SK-N-SH (cell line): ENCODE measurements around the gene SUMO1. TPM values are rescaled to one million over a fixed set of nuclear protein-coding genes. Genes with fewer than 3 reads are reported as not detected.

Experiments used
- CTCF ChIA-PET: fragments of 300-600, 350-600 bp; formaldehyde crosslinking; extraction: SDS; loops from one replicate; lab custom pipeline; 2021; lab: Yijun Ruan, JAX
- POLR2A ChIA-PET: fragments of 350-600 bp; sonication (Branson Sonifier 250); formaldehyde crosslinking; extraction: SDS; loops from one replicate; lab custom pipeline; 2020; ENCODE audit warnings: antibody characterized with exemption, inconsistent platforms; lab: Yijun Ruan, JAX
- DNase-seq: peaks from one replicate; pipeline ENCODE4 v3.0.0; 2012
- H2AFZ ChIP-seq: fragments of 200-600 bp; sonication (generic); 2 replicates; pipeline ENCODE4 v1.8.1; 2016; ENCODE audit warnings: antibody characterized with exemption, mild to moderate bottlenecking, low read depth
- H3F3A ChIP-seq: fragments of 200-600 bp; sonication (generic); replicated peaks from 2 replicates; pipeline ENCODE3; 2016; ENCODE audit warnings: antibody characterized with exemption, mild to moderate bottlenecking; ENCODE audit not compliant: insufficient read depth
- H3K27ac ChIP-seq, 2 experiments: fragments of 200-500 bp in 1 of 2; fragments of 200-600 bp in 1 of 2; sonication (Bioruptor generic) in 1 of 2; sonication (generic), shearing (Covaris generic) in 1 of 2; 2 replicates each; pipeline versions ENCODE4 v1.5.1 to v1.6.1; 2014 to 2016; ENCODE audit warnings: low read depth in 2 of 2, inconsistent platforms in 1 of 2, low read length in 1 of 2, mild to moderate bottlenecking in 1 of 2, mixed read lengths in 1 of 2
- H3K27me3 ChIP-seq: fragments of 200-600 bp; sonication (generic), shearing (Covaris generic); 2 replicates; pipeline ENCODE4 v1.6.1; 2016; ENCODE audit warnings: mixed run types; ENCODE audit not compliant: insufficient read depth
- H3K36me3 ChIP-seq, 2 experiments: fragments of 200-500 bp in 1 of 2; fragments of 200-600 bp in 1 of 2; sonication (Bioruptor generic) in 1 of 2; sonication (generic) in 1 of 2; replicated peaks in 1 of 2; 2 replicates each; pipeline versions ENCODE3 to v1.5.1; 2014 to 2016; ENCODE audit warnings: low read length in 1 of 2, mild to moderate bottlenecking in 1 of 2; ENCODE audit not compliant: insufficient read depth in 2 of 2, control insufficient read depth in 1 of 2
- H3K4me1 ChIP-seq, 2 experiments: fragments of 200-500 bp in 1 of 2; fragments of 200-600 bp in 1 of 2; sonication (Bioruptor generic) in 1 of 2; sonication (generic), shearing (Covaris generic) in 1 of 2; 2 replicates each; pipeline versions ENCODE4 v1.5.1 to v1.6.1; 2014 to 2016; ENCODE audit warnings: low read depth in 1 of 2, low read length in 1 of 2, mixed run types in 1 of 2; ENCODE audit not compliant: insufficient read depth in 2 of 2, control insufficient read depth in 1 of 2
- H3K4me2 ChIP-seq: fragments of 200-600 bp; sonication (generic), shearing (Covaris generic); 2 replicates; pipeline ENCODE4 v1.6.1; 2017; ENCODE audit warnings: mixed run types
- H3K4me3 ChIP-seq, 2 experiments: fragments of 200-500 bp in 1 of 2; fragments of 200-600 bp in 1 of 2; sonication (Bioruptor generic) in 1 of 2; sonication (generic), shearing (Covaris generic) in 1 of 2; 2 replicates each; pipeline versions ENCODE4 v1.5.1 to v1.8.1; 2014 to 2016; ENCODE audit warnings: low read depth in 2 of 2, inconsistent platforms in 1 of 2, low read length in 1 of 2, mild to moderate bottlenecking in 1 of 2, mixed read lengths in 1 of 2, moderate library complexity in 1 of 2
- H3K79me2 ChIP-seq: fragments of 200-600 bp; sonication (generic); 2 replicates; pipeline ENCODE4 v1.8.1; 2017; ENCODE audit warnings: mild to moderate bottlenecking; ENCODE audit not compliant: insufficient read depth
- H3K9ac ChIP-seq: fragments of 200-600 bp; sonication (generic); 2 replicates; pipeline ENCODE4 v1.6.1; 2017; ENCODE audit warnings: mixed run types
- H3K9me2 ChIP-seq: fragments of 200-600 bp; sonication (generic); 2 replicates; pipeline ENCODE4 v1.6.1; 2017; ENCODE audit warnings: mixed run types
- H3K9me3 ChIP-seq: fragments of 200-600 bp; sonication (generic); 2 replicates; pipeline ENCODE4 v1.6.1; 2017; ENCODE audit warnings: mixed run types, mild to moderate bottlenecking, moderate library complexity
- H4K20me1 ChIP-seq: fragments of 200-600 bp; sonication (generic); 2 replicates; pipeline ENCODE4 v1.6.1; 2017; ENCODE audit warnings: mild to moderate bottlenecking, mixed run types; ENCODE audit not compliant: insufficient read depth
- CHD2 ChIP-seq: fragments of 150-350 bp; IDR thresholded peaks from 2 replicates; pipeline ENCODE4 v1.6.1; 2018; ENCODE audit warnings: low read length; ENCODE audit not compliant: partially characterized antibody
- EZH2phosphoT487 ChIP-seq: fragments of 200-600 bp; sonication (generic); IDR thresholded peaks from 2 replicates; pipeline ENCODE4 v1.6.1; 2017; ENCODE audit warnings: low read depth, mixed run types, mild to moderate bottlenecking, antibody characterized with exemption, moderate library complexity, borderline replicate concordance
- FOXM1 ChIP-seq: IDR thresholded peaks from 2 replicates; pipeline ENCODE4 v1.4.0; 2012; ENCODE audit warnings: low read depth, mild to moderate bottlenecking
- GABPA ChIP-seq: IDR thresholded peaks from 2 replicates; pipeline ENCODE4 v1.4.0; 2012; ENCODE audit warnings: low read depth, mild to moderate bottlenecking
- MXI1 ChIP-seq: IDR thresholded peaks from 2 replicates; pipeline ENCODE4 v1.6.1; 2012; ENCODE audit warnings: mild to moderate bottlenecking, low read depth, low read length, improper control_type of control experiment
- PBX3 ChIP-seq: IDR thresholded peaks from 2 replicates; pipeline ENCODE4; 2012
- POLR2AphosphoS5 ChIP-seq: IDR thresholded peaks from 2 replicates; pipeline ENCODE4 v1.6.1; 2012; ENCODE audit warnings: low read depth, low read length
- RFX5 ChIP-seq: IDR thresholded peaks from 2 replicates; pipeline ENCODE4 v1.6.1; 2012; ENCODE audit warnings: mild to moderate bottlenecking, improper control_type of control experiment, low read length
- SIN3A ChIP-seq: IDR thresholded peaks from 2 replicates; pipeline ENCODE4 v1.6.1; 2012; ENCODE audit warnings: low read depth, mild to moderate bottlenecking, low read length, moderate library complexity, borderline replicate concordance
- WGBS: methylation state at CpG from one replicate; pipeline ENCODE4 v1.1.6; 2017; ENCODE audit warnings: low lambda C conversion rate; 5-methylcytosine and 5-hydroxymethylcytosine counted together
- polyA plus RNA-seq, 3 experiments: library from polyadenylated mRNA; depleted of rRNA; stranded (reverse); fragments of >200 nt; gene quantifications; 2 replicates each; pipeline ENCODE4 v1.2.3, GENCODE V29; 2012
- TF ChIP-seq, protein P1 (sequence below): fragments of 200-600 bp; sonication (generic); IDR thresholded peaks from 2 replicates; pipeline ENCODE4 v1.6.1; 2017; ENCODE audit warnings: antibody characterized with exemption, mild to moderate bottlenecking, moderate library complexity
- TF ChIP-seq, protein P2 (sequence below): IDR thresholded peaks from 2 replicates; pipeline ENCODE4 v1.4.0; 2012; ENCODE audit warnings: low read depth

The SUMO1 gene
- polyA plus RNA-seq, 1 of the 3 experiments (the other 2 are of a cell fraction): 42.8 TPM

- no peak for DNase-seq
- ChIA-PET POLR2A (no interaction called here), CTCF (interaction anchor here (1.3 to 3.3 kb wide), 3 partner anchors 15 to 399 kb away, joined by 3 to 15 read pairs (median 4); no protein-coding TSS in a partner anchor)
Observed at GRCh38 chr2:202193881-202194353, 44.5 kb downstream of the SUMO1 start.

DNA sequence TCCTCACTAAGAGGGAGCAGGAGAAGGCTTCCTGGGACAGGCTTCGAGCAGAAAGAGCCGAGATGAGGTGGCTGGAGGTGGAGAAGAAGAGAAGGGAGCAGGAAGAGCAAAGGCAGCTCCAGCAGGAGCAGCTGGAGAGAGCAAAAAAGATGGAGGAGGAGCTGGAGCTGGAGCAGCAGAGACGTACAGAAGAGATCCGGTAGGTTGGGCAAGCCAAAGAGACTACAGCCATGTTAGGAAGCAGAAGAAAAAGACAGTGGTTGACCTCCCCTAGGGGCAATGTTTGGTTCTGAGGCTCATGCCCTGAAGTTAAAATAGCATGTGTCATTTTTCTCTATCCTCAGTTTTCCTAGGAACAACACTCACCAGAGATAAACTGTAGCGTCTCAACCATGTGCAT, 45.1 kb downstream of the SUMO1 start:
- no peak overlapping the region for H2AFZ ChIP-seq
- CTCF ChIA-PET: interaction anchor here (1.3 to 3.3 kb wide), 2 partner anchors 333 to 398 kb away, joined by 3 to 15 read pairs; no protein-coding TSS in a partner anchor
- POLR2A ChIA-PET: no interaction called here

More at GRCh38 chr2:202193881-202194353, 44.5 kb downstream of the SUMO1 start:
- no peaks in the 10 kb centered on the region for H3K4me1 ChIP-seq
- no peaks in the 10 kb centered on the region for H3K9me2 ChIP-seq
- WGBS: 97% methylated on average over 7 of the region's 7 CpGs
- H3K27me3 ChIP-seq: no peaks in the 10 kb centered on the region
- no peak overlapping the region for H3K4me2 ChIP-seq
- H3K9me3 ChIP-seq: no peaks in the 10 kb centered on the region
- no peaks in the 10 kb centered on the region for H4K20me1 ChIP-seq
- no peaks in the 10 kb centered on the region for H3F3A ChIP-seq
- H3K79me2 ChIP-seq: no peaks in the 10 kb centered on the region
- H3K27ac ChIP-seq: no peak overlapping the region
- no peak overlapping the region for H3K9ac ChIP-seq
- no peaks in the 10 kb centered on the region for H3K36me3 ChIP-seq
- H3K4me3 ChIP-seq: no peak overlapping the region
- H2AFZ ChIP-seq: no peak overlapping the region
- TF ChIP-seq SIN3A (no peak), CHD2 (no peak), POLR2AphosphoS5 (no peak), GABPA (no peak)
- TF ChIP-seq, protein P1, sequence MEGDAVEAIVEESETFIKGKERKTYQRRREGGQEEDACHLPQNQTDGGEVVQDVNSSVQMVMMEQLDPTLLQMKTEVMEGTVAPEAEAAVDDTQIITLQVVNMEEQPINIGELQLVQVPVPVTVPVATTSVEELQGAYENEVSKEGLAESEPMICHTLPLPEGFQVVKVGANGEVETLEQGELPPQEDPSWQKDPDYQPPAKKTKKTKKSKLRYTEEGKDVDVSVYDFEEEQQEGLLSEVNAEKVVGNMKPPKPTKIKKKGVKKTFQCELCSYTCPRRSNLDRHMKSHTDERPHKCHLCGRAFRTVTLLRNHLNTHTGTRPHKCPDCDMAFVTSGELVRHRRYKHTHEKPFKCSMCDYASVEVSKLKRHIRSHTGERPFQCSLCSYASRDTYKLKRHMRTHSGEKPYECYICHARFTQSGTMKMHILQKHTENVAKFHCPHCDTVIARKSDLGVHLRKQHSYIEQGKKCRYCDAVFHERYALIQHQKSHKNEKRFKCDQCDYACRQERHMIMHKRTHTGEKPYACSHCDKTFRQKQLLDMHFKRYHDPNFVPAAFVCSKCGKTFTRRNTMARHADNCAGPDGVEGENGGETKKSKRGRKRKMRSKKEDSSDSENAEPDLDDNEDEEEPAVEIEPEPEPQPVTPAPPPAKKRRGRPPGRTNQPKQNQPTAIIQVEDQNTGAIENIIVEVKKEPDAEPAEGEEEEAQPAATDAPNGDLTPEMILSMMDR: no peak

More for the DNA sequence above, 45.1 kb downstream of the SUMO1 start:
- no peaks in the 10 kb centered on the region for H3K36me3 ChIP-seq
- no peak overlapping the region for H3K9ac ChIP-seq
- no peak overlapping the region for H3K27ac ChIP-seq
- no peaks in the 10 kb centered on the region for H3K79me2 ChIP-seq
- 86% methylated on average over 5 of the region's 5 CpGs for WGBS
- H3K4me3 ChIP-seq: no peak overlapping the region
- H3F3A ChIP-seq: no peaks in the 10 kb centered on the region
- no peaks in the 10 kb centered on the region for H3K27me3 ChIP-seq
- H4K20me1 ChIP-seq: no peaks in the 10 kb centered on the region
- no peaks in the 10 kb centered on the region for H3K9me3 ChIP-seq
- no peaks in the 10 kb centered on the region for H3K9me2 ChIP-seq
- no peak overlapping the region for H3K4me2 ChIP-seq
- TF ChIP-seq MXI1: no peak
- TF ChIP-seq FOXM1: no peak
- TF ChIP-seq, protein P2, sequence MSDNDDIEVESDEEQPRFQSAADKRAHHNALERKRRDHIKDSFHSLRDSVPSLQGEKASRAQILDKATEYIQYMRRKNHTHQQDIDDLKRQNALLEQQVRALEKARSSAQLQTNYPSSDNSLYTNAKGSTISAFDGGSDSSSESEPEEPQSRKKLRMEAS: no peak
- TF ChIP-seq SIN3A: no peak
- no peak for TF ChIP-seq RFX5
- TF ChIP-seq PBX3: no peak
- no peak for TF ChIP-seq EZH2phosphoT487
- H3K4me1 ChIP-seq: no peaks in the 10 kb centered on the region
- DNase-seq: no peak
